KOPT-K1 (cell line): ENCODE results near the gene SLC47A2.

ENCODE experiments used
- H3K27ac ChIP-seq: fragments of 200-600 bp; sonication (generic); 2 replicates; pipeline ENCODE4 v1.5.1; 2016; ENCODE audit warnings: antibody characterized with exemption, mild to moderate bottlenecking, low read depth, low read length; ENCODE audit not compliant: poor library complexity, severe bottlenecking
- H3K36me3 ChIP-seq: fragments of 200-600 bp; sonication (generic); 2 replicates; pipeline ENCODE4 v1.5.1; 2017; ENCODE audit warnings: antibody characterized with exemption, mild to moderate bottlenecking, low read length, moderate library complexity; ENCODE audit not compliant: insufficient read depth
- H3K9me3 ChIP-seq: fragments of 200-600 bp; sonication (generic); 2 replicates; pipeline ENCODE4 v1.5.1; 2017; ENCODE audit warnings: antibody characterized with exemption, low read length, mild to moderate bottlenecking; ENCODE audit not compliant: insufficient read depth, poor library complexity, severe bottlenecking

The SLC47A2 gene

DNA sequence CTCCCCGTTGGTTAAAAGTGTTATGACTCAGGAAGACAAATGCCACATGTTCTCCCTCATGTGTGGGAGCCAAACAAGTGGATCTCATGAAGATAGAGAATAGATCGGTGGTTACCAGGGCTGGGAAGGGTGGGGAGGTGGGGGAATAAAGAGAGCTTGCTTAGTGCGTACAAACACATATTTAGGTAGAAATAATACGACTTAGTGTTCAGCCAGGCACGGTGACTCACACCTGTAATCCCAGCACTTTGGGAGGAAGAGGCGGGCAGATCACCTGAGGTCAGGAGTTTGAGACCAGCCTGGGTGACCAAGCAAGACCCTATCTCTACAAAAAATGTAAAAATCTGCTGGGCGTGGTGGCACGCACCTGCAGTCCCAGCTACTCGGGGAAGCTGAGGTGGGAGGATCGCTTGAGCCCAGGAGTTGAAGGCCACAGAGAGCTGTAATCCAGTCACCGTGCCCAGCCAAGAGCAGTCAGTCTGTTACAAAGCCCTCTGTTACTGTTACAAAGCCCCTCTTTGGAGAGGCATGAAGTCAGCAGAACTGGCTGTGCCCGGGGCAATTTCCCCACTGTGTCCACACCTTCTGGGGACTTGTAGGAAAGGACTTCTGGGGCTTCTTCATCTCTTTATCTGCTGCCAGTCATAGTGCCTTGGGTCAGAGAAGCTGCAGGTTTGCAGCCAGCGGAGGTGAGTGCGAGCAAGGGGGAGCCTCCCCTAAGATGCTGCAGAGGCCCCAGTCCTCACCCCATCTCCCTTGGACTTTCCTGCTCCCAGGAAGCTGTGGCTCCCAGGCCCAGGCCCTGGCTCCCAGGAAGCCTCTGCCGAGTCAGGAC lies 36.0 kb upstream of the SLC47A2 start:
- H3K27ac ChIP-seq, result no peak overlapping the region
- no peaks in the 10 kb centered on the region for H3K36me3 ChIP-seq
- H3K9me3 ChIP-seq, result no peaks in the 10 kb centered on the region

DNA sequence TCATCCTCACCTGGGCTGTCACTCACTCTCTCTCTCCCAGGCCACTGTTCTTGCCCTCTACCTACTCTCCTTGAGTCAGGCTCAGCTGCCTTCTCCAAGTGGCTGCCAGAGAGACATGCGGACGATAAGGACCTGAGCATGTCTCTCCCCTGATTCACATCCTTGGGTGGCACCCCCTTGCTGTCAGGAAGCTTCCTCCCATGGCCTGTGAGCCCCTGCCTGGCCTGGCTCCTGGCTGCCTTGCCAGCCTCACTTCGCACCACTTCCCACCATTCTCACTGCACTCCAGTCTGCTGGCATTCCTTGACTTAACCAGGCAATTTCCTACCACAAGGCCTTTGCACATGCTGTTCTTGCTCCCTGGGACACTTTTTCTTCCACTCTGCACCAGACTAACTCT lies 34.5 kb upstream of the SLC47A2 start:
- H3K27ac ChIP-seq, result no peak overlapping the region
- H3K36me3 ChIP-seq, result no peaks in the 10 kb centered on the region
- no peaks in the 10 kb centered on the region for H3K9me3 ChIP-seq

DNA sequence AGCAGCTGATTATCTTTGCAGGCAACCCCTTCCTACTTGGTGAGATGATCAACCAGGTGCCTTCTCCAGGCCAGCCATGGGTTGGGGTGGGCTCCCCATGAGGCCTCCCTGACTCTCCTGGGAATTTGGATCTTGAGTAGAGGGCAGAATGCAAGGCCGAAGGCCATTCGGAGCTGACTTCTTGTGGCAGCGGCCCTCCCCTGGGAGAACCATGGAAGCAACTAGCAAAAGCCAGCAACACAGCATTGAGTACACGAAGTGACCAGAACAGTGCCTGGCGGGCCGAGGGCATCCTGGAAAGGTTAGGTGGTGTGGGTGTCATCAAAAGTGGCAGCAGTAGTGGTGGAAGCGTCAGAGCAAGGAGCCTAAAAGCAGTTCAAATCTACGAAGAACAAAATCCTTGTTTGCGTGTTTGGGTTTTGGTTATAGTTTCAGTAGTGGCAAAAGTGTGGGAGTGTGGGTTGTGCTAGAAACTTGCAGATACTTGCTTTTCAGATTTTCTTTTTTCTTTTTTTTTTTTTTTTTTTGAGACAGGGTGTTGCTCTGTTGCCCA lies 33.7 kb upstream of the SLC47A2 start:
- Histone ChIP-seq H3K36me3 (no peaks in the 10 kb centered on the region), H3K27ac (no peak overlapping the region), H3K9me3 (no peaks in the 10 kb centered on the region)

DNA sequence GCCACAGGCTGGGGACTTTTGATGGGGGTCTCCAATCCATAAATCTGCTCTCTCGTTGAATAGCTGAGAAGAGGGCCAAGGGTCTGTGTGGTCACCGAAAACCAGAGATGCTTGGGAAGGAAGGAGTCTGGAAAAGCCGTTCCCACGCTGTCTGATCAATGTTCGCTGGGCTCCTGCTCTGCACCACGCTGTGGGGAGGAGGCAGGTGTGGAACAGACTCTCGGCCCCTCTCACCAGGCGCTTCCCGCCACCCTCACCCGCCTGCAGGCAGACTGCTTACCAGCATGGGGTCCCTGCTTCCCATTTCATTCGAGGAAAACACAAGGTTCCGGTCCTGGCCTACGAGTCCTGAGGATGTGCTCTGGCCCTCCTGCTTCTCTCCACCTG lies 32.4 kb upstream of the SLC47A2 start:
- no peak overlapping the region for H3K27ac ChIP-seq
- H3K9me3 ChIP-seq, result no peaks in the 10 kb centered on the region
- no peaks in the 10 kb centered on the region for H3K36me3 ChIP-seq

DNA sequence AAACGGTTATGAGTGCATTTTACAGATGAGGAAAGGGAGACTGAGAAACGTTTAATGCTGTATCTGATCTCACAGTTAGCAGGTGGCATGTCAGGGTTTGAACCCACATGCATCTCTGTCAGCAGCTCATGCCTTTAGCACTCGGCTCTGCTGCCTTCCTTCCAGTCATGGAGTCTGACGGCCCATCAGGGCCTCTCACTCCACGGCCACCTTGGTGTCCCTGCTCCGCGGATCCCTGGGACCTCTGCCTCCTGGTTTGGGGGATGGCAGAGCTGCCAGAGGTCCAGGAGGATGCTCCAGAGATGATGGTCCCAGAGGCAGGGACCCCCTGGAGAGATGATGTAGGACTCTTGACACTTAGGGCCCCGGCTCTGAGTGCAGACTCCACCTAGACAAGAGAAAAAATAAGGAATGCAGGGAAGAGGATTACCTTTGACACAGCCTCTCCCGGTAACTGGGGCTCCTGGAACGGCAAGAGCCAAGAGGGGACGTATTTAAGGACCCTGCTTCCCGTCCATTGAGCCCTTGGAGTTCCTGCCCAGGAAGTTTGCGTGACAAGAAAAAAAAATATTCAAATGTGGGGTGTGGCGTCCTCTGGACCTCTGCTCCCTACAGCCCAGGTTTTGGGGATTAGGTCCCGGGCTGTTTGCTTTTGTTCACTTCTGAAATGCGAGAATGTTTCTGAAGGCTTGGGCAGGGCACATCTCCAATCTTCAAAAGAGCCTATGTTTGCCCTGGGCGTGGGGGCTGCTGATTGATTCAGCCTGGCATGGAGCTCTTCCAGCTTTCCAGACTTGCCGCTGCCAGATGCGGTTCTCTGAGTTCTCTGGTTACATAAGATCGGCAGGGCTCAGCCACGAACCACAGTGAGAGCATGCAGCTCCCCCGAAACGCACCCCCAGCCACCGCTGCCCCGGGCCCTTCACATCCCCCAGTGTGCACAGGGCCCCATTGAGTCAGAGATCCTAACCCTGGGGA lies 31.7 kb upstream of the SLC47A2 start, which contains the start of gene ALDH3A1:
Gene ALDH3A1 (minus strand): TSS at position 470 of the 978 bp plus-strand sequence. CDS start 3,169 bp downstream, outside the sequence.
- Histone ChIP-seq H3K36me3 (no peaks in the 10 kb centered on the region), H3K9me3 (no peaks in the 10 kb centered on the region), H3K27ac (no peak within 1 kb of the TSS)

DNA sequence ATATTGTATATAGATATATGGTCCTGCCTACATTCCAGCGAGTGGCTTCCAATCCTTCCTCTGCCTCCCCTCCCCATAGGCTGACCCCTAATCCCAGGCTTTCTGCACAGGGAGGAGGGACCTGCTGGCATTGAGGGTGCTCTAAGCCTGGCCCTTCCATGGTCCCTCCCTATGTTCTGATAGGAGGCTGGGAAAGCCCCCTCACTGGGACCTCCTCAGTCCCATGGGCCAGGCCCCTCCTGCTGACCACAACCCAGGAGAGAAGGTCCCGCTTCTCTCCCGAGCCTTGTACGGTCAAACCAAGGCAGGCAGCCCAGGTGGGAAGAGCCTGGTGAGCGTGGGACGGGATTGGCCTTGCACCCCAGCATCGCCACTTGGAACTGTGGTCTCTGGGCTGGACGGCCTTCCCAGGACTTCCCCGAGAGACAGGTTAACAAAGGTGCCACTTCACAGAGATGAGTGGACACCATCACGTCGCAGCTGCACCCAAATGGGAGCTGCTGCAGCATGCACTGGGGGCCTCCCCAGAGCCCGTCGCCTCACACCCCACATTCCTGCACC lies 30.9 kb upstream of the SLC47A2 start:
- H3K36me3 ChIP-seq, result no peaks in the 10 kb centered on the region
- no peaks in the 10 kb centered on the region for H3K9me3 ChIP-seq
- H3K27ac ChIP-seq, result no peak overlapping the region

DNA sequence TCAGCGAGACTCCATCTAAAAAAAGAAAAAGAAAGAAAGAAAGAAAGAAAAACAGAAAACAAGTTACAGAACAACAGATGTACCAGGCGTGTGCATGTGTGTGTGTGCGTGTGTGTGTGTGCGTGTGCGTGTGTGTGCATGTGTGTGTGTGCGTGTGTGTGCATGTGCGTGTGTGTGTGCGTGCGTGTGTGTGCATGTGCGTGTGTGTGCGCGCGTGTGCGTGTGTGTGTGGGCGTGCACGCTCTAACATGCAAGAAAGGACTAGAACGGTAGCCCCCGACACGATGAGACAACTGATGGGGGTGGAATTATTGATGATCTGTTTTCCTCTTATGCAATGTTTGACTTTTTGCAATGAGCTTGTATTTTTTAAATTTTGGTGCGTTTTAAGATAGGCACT lies 30.1 kb upstream of the SLC47A2 start:
- Histone ChIP-seq H3K27ac (no peak overlapping the region), H3K36me3 (no peaks in the 10 kb centered on the region), H3K9me3 (no peaks in the 10 kb centered on the region)

DNA sequence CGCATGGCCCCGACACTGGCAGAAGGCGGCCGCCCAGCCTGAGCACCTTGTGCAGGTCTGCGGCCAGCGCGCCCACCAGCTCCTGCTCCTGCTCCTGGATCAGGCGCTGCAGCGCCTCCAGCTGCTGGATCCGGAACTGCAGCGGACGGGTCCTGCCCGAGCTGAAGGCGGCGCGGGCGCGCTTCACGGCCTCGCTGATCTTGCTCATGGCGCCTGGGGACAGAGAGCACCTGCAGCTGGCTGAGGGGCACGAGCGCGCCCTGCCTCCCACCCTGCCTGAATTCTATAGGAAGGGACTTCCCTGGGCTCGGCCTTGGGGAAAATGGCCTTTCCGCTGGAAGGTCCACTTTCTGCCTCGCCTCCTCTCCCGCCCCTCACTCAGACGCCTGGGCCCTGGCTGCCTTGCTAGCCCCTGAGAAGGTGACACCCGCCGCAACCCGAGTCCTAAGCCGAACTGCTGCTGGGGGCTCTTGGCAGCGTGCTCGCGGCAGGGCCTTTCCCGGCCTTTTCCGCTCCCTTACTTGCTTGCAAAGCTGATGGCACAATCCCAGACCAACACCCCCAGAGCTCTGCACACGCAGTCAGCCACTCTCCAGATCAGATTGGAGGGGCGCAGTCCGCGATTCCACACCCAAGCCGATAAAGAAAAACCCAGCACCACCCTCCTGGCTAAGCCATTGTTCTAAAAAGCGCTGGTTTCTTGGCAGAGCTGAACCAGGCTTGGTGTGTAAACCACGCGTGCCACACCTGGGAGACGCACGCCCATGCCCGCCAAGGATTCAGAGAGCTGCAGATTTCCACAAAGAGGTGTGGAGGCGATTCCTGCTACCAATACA lies 28.8 kb upstream of the SLC47A2 start:
- no peak overlapping the region for H3K27ac ChIP-seq
- H3K36me3 ChIP-seq, result no peaks in the 10 kb centered on the region
- no peaks in the 10 kb centered on the region for H3K9me3 ChIP-seq

DNA sequence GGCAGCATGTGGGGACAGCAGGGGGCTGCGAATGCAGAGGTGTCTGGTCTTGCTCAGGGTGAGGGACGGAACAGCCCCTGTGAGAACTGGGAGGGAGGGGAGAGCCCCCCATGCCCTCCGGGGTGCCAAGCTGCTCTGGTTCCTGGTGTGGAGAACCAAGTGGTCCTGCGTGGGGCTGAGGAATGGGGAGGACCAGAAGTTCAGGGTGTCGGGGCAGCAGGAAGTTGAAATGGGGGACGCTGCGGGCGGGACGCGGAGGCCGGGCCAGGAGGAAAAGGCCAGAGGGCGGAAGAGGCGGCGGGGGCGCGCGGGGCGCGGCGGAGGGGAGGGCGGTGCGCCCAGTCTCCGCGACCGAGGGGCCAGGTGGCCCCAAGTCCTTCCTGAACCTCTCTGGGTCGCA lies 28.1 kb upstream of the SLC47A2 start:
- Histone ChIP-seq H3K27ac (no peak overlapping the region), H3K36me3 (no peaks in the 10 kb centered on the region), H3K9me3 (no peaks in the 10 kb centered on the region)

DNA sequence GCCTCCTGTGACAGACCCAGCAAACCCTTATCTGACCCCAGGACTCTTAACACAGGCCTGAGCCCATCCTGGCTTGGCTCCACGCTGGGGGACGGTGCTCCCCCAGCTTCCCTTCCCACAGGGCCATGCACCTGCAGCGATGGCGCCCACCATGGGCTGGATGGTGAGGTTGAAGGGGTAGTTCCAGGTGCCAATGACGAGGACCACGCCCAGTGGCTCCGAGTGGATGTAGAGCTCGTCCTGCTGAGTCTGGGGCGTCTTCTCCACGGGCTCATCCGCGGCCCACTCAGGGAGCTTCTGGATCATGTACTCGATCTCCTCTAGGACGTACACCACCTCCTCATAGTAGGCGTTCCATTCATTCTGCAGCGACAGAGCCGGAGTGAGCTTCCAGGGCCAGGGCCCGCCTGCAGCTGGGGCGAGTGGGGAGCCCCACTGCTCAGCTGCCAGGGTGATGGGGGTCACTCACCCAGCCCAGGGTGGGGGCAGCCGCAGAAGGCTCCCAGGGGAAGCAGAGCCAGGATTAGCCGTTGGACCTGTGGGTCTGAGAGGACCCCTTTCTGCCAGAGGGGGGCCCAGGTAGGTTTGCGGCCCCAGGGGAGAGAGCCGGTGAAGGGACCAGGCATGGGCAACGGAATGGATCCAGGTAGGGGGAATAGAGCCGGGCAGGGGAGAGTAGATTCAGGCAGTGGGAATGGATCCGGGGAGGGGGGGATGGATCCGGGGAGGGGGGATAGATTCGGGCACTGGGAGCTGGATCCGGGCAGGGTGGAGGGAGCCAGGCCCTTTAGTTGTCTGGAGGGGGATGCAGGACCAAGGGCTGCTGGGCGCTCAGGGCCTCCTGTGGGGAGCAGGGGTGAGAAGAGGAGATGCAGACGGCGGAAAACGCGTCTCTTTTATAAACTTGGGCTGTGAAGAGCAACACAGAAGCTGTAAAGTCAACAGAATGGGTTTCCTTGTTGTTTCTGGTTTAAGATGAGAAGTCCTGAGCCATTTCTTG lies 27.0 kb upstream of the SLC47A2 start:
- Histone ChIP-seq H3K9me3 (no peaks in the 10 kb centered on the region), H3K27ac (no peak overlapping the region), H3K36me3 (no peaks in the 10 kb centered on the region)

DNA sequence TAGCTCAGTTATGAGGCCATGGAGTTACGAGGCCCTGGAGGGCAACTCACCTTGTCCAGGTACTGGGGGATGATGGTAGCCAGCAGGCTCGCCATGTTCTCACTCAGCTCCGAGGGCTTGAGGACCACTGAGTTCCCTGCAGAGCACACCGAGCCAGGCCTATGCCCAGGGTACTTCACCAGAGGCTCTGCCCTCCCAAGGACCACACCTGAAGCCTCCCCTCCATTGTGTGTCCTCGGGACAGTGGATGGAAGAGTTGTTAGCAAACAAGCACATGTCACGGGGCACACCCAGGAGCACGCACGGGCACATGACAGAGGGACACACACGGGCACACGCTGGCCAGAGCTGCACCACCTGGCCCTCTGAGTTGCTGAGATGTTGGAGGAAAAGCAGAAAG lies 26.1 kb upstream of the SLC47A2 start:
- Histone ChIP-seq H3K27ac (no peak overlapping the region), H3K9me3 (no peaks in the 10 kb centered on the region), H3K36me3 (no peaks in the 10 kb centered on the region)

DNA sequence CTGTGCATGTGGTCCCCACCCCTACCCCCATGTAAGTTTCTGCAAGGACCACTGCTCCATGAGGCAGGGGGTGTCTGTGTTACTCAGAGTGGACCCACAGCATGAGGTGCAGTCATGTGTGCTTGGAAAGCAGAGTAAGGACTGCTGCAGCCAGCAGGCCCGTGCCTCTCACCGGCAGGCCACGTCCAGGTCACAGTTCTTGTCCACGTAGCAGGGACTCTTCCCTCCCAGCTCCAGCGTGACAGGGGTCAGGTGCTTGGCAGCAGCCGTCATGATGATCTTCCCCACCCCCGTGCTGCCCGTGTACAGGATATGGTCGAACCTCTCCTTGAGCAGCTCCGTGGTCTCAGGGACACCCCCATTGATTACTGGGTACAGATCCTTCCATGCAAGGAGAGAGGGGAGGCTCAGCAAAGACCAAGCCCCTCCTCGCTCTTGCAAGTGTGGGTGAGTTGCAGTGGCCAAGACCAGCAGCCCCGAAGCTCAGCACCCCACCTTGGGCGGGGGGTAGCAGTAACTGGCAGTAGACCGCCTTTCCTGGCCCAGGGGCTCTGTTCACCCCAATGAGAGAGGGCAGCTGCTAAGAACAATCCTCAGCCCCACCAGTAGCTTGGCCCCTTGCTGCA lies 25.6 kb upstream of the SLC47A2 start:
- Histone ChIP-seq H3K9me3 (no peaks in the 10 kb centered on the region), H3K36me3 (no peaks in the 10 kb centered on the region), H3K27ac (no peak overlapping the region)

DNA sequence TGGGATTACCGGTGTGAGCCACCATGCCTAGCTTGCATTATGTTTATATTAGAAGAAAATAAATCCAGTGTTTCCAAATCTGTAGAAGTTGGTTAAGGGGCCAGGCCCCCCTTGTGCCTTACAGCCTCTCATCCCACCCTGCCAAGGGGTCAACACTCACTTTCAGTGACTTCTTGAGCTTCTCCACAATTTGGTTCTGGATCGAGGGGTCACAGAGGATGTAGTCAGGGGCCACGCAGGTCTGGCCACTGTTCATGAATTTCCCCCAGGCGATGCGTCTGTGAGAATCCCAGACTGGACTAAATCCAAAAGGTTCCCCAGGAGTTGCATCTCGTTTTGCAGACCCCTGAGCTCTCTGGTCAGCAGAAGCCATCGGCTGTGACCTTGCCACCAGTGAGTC lies 24.5 kb upstream of the SLC47A2 start:
- Histone ChIP-seq H3K36me3 (no peaks in the 10 kb centered on the region), H3K27ac (no peak overlapping the region), H3K9me3 (no peaks in the 10 kb centered on the region)
